ENCODE measurements around the gene SLC25A14. TPM values are rescaled to one million over a fixed set of nuclear protein-coding genes. Genes with fewer than 3 reads are reported as not detected.
A peak's percentile ranks its signal among the peaks of the same experiment; 100 is the strongest.

SLC25A14 gene
- total and polyA plus RNA-seq, 2 experiments from 2014 or later = 11.9 to 34.8 TPM

GRCh38 chrX:130413415-130413814, 73.7 kb downstream of the SLC25A14 start:
- no peak overlapping the region for H3K4me3 ChIP-seq
- H3K9me3 ChIP-seq (ENCODE audit: low read depth) = no peaks in the 10 kb centered on the region
- H3K27me3 ChIP-seq = no peaks in the 10 kb centered on the region
- H3K36me3 ChIP-seq = peaks cover 9% of the 10 kb centered on the region
- no peak for TF ChIP-seq CTCF (IDR thresholded peaks at IDR 0.05; ENCODE audit: low read depth, low read length)
- H3K27ac ChIP-seq = no peak overlapping the region
- DNase-seq (ENCODE audit: low read depth in 1 of 2, low spot score in 1 of 2) = peak in 1 of 2 donors; percentile 59
- H3K4me1 ChIP-seq (ENCODE audit: low read depth) = no peaks in the 10 kb centered on the region

GRCh38 chrX:130414800-130415199, 75.1 kb downstream of the SLC25A14 start:
- DNase-seq (ENCODE audit: low read depth in 1 of 2, low spot score in 1 of 2) = no peak
- Histone ChIP-seq H3K4me1 (ENCODE audit: low read depth) (no peaks in the 10 kb centered on the region), H3K27me3 (no peaks in the 10 kb centered on the region), H3K27ac (no peak overlapping the region), H3K9me3 (ENCODE audit: low read depth) (no peaks in the 10 kb centered on the region), H3K4me3 (no peak overlapping the region), H3K36me3 (peaks cover 4% of the 10 kb centered on the region)
- TF ChIP-seq CTCF (IDR thresholded peaks at IDR 0.05; ENCODE audit: low read depth, low read length) = no peak

GRCh38 chrX:130415201-130415600, 75.5 kb downstream of the SLC25A14 start:
- no peak for DNase-seq (ENCODE audit: low read depth in 1 of 2, low spot score in 1 of 2)
- TF ChIP-seq CTCF (IDR thresholded peaks at IDR 0.05; ENCODE audit: low read depth, low read length) = no peak
- H3K4me3 ChIP-seq = no peak overlapping the region
- H3K9me3 ChIP-seq (ENCODE audit: low read depth) = no peaks in the 10 kb centered on the region
- no peaks in the 10 kb centered on the region for H3K36me3 ChIP-seq
- no peaks in the 10 kb centered on the region for H3K27me3 ChIP-seq
- H3K27ac ChIP-seq = no peak overlapping the region
- H3K4me1 ChIP-seq (ENCODE audit: low read depth) = no peaks in the 10 kb centered on the region

GRCh38 chrX:130416785-130417184, 77.1 kb downstream of the SLC25A14 start:
- no peaks in the 10 kb centered on the region for H3K9me3 ChIP-seq (ENCODE audit: low read depth)
- H3K27ac ChIP-seq = no peak overlapping the region

GRCh38 chrX:130418066-130418465, 78.3 kb downstream of the SLC25A14 start:
- Histone ChIP-seq H3K36me3 (no peaks in the 10 kb centered on the region), H3K4me1 (ENCODE audit: low read depth) (no peaks in the 10 kb centered on the region), H3K4me3 (no peak overlapping the region), H3K9me3 (ENCODE audit: low read depth) (no peaks in the 10 kb centered on the region), H3K27ac (no peak overlapping the region), H3K27me3 (no peaks in the 10 kb centered on the region)
- no peak for TF ChIP-seq CTCF (IDR thresholded peaks at IDR 0.05; ENCODE audit: low read depth, low read length)
- no peak for DNase-seq (ENCODE audit: low read depth in 1 of 2, low spot score in 1 of 2)

More at GRCh38 chrX:130416785-130417184, 77.1 kb downstream of the SLC25A14 start:
- Histone ChIP-seq H3K36me3 (no peaks in the 10 kb centered on the region), H3K27me3 (no peaks in the 10 kb centered on the region), H3K4me1 (ENCODE audit: low read depth) (no peaks in the 10 kb centered on the region), H3K4me3 (no peak overlapping the region)
- no peak for DNase-seq (ENCODE audit: low read depth in 1 of 2, low spot score in 1 of 2)
- no peak for TF ChIP-seq CTCF (IDR thresholded peaks at IDR 0.05; ENCODE audit: low read depth, low read length)

GRCh38 chrX:130418740-130419139, 79.0 kb downstream of the SLC25A14 start:
- no peak for DNase-seq (ENCODE audit: low read depth in 1 of 2, low spot score in 1 of 2)
- TF ChIP-seq CTCF (IDR thresholded peaks at IDR 0.05; ENCODE audit: low read depth, low read length) = no peak
- no peaks in the 10 kb centered on the region for H3K4me1 ChIP-seq (ENCODE audit: low read depth)
- H3K27ac ChIP-seq = no peak overlapping the region
- no peaks in the 10 kb centered on the region for H3K27me3 ChIP-seq
- no peak overlapping the region for H3K4me3 ChIP-seq
- H3K36me3 ChIP-seq = no peaks in the 10 kb centered on the region
- H3K9me3 ChIP-seq (ENCODE audit: low read depth) = no peaks in the 10 kb centered on the region

All from cardiac muscle cell (in vitro differentiated cells and primary cell).